ENCODE results near the gene KPNA5. TPM values are rescaled to one million over a fixed set of nuclear protein-coding genes. Genes with fewer than 3 reads are reported as not detected.

The KPNA5 gene
- total and polyA plus RNA-seq, 9 donors: 6.4 to 20.4 (median 10.4) TPM

DNA sequence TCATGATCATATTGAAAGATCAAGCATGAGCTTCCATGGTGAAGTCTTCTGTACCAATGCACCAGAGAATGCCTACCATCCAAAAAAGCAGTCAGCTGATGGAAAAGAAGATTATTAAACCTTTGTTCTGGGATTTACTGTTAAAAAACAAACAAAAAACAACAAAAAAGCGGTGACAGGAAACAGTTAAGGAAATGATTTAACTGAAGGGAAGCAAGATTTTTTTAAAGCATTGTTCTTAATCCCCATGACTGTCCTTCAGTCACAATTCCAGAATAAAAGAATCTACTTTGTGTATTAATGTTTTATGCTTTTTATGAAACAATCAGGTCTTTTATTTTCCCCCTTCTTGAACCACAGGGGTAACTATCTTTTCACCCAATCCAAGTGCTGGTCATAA, 60.6 kb downstream of the KPNA5 start:
- no peak overlapping the region for H3K27ac ChIP-seq (ENCODE audit: low read length)
- H3K4me3 ChIP-seq (ENCODE audit: low read length): no peak overlapping the region
- H3K27me3 ChIP-seq (ENCODE audit: control insufficient read depth, insufficient read depth, low read length): no peaks in the 10 kb centered on the region
- no peaks in the 10 kb centered on the region for H3K36me3 ChIP-seq (ENCODE audit: control insufficient read depth, insufficient read depth, low read length)
- H3K9me3 ChIP-seq (replicated peaks; ENCODE audit: control insufficient read depth, low read depth, low read length): peaks cover 10% of the 10 kb centered on the region
- DNase-seq: no peak
- no CpG with 5 or more reads among the region's 1 CpG for WGBS (ENCODE audit: insufficient coverage)
- H3K4me1 ChIP-seq (ENCODE audit: control insufficient read depth, insufficient read depth, low read length): no peaks in the 10 kb centered on the region

DNA sequence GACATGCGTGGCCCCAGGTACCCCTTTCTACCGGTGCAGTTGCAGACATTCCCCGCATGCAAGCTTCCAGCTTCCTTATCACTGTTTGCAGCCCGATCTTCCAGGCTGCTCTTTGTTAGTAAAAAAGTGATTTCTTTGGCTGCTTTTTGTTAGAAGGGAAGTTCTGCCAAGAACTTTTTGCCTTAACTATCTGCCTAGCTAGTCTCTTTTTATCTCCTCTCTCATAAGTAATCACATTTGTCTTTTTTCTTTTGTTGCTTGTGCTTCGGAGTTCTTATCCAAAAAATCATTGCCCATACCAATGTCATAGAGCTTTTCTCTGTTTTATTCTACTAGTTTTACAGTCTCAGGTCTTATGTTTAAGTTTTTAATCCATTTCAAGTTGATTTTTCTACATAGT, 64.2 kb downstream of the KPNA5 start:
- no CpG with 5 or more reads among the region's 5 CpGs for WGBS (ENCODE audit: insufficient coverage)
- no peak for DNase-seq
- Histone ChIP-seq H3K4me1 (ENCODE audit: control insufficient read depth, insufficient read depth, low read length) (no peaks in the 10 kb centered on the region), H3K36me3 (ENCODE audit: control insufficient read depth, insufficient read depth, low read length) (no peaks in the 10 kb centered on the region), H3K4me3 (ENCODE audit: low read length) (no peak overlapping the region), H3K27ac (ENCODE audit: low read length) (no peak overlapping the region), H3K27me3 (ENCODE audit: control insufficient read depth, insufficient read depth, low read length) (no peaks in the 10 kb centered on the region), H3K9me3 (replicated peaks; ENCODE audit: control insufficient read depth, low read depth, low read length) (peaks cover 2% of the 10 kb centered on the region)

DNA sequence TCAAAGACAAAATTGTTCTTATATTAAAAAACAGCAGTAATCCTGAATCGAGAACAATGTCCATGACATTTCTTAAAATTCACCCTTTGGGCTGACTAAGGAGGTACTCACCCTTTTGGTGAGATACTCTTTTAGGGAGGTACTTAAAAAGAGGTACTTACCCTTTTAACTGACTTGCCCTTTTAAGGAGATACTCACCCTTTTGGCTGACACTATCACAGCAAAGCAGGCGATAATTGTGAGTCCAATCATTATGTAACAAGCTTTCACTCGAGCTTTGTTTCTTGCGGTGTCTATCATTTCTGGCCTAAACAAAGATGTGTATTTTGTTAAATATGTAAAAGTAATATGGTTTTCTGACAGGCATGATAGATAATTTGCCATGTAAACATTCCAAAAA, 80.8 kb downstream of the KPNA5 start:
- DNase-seq: no peak
- peaks cover under 1% of the 10 kb centered on the region for H3K4me1 ChIP-seq (ENCODE audit: control insufficient read depth, insufficient read depth, low read length)
- peaks cover 25% of the 10 kb centered on the region for H3K27me3 ChIP-seq (ENCODE audit: control insufficient read depth, insufficient read depth, low read length)
- WGBS (ENCODE audit: insufficient coverage): no CpG with 5 or more reads among the region's 4 CpGs
- no peak overlapping the region for H3K4me3 ChIP-seq (ENCODE audit: low read length)
- no peaks in the 10 kb centered on the region for H3K36me3 ChIP-seq (ENCODE audit: control insufficient read depth, insufficient read depth, low read length)
- H3K9me3 ChIP-seq (replicated peaks; ENCODE audit: control insufficient read depth, low read depth, low read length): no peaks in the 10 kb centered on the region
- no peak overlapping the region for H3K27ac ChIP-seq (ENCODE audit: low read length)

DNA sequence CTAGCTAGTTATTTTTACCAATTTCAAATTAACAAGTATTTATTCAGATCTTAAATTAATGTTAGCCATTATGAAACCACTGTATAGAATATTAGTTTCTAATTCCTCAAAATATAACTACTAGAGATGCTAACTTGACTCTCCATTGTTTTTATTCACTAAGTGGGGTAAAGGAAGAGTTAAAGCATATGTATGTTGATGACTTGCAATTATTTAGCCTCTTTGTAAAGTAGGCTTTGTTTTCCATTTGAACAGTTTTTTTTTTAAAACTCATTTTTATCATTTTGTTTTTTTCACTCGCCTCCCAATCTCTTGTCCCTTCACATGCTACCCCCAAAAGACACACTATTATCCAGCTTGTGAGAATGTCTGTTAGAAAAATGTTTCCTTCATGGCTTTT, 81.2 kb downstream of the KPNA5 start:
- WGBS (ENCODE audit: insufficient coverage): no CpG with 5 or more reads among the region's 1 CpG
- DNase-seq: no peak
- Histone ChIP-seq H3K4me3 (ENCODE audit: low read length) (no peak overlapping the region), H3K9me3 (replicated peaks; ENCODE audit: control insufficient read depth, low read depth, low read length) (no peaks in the 10 kb centered on the region), H3K27me3 (ENCODE audit: control insufficient read depth, insufficient read depth, low read length) (peaks cover 27% of the 10 kb centered on the region), H3K36me3 (ENCODE audit: control insufficient read depth, insufficient read depth, low read length) (no peaks in the 10 kb centered on the region), H3K27ac (ENCODE audit: low read length) (no peak overlapping the region), H3K4me1 (ENCODE audit: control insufficient read depth, insufficient read depth, low read length) (peaks cover 3% of the 10 kb centered on the region)

DNA sequence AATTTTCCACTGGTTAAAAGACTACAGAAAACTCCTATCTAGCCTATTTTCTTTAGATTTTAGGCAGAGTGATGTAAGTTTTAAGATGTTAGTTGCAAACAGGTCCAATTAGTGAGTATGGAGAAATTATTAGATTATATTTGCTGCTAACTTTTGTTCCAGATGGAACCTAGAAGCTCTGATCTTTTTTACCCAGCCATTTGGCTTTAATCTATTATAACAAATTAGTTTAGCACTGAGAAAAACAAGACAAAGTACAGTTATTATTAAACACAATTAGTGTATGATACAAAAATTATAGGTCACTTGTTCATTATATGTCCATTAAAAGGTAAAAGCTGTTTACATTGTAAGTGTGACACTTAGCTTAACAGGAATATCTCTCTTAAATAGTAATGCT, 82.0 kb downstream of the KPNA5 start:
- H3K27ac ChIP-seq (ENCODE audit: low read length): no peak overlapping the region
- no peak overlapping the region for H3K4me3 ChIP-seq (ENCODE audit: low read length)
- peaks cover 3% of the 10 kb centered on the region for H3K4me1 ChIP-seq (ENCODE audit: control insufficient read depth, insufficient read depth, low read length)
- DNase-seq: no peak
- peaks cover 27% of the 10 kb centered on the region for H3K27me3 ChIP-seq (ENCODE audit: control insufficient read depth, insufficient read depth, low read length)
- H3K36me3 ChIP-seq (ENCODE audit: control insufficient read depth, insufficient read depth, low read length): no peaks in the 10 kb centered on the region
- no peaks in the 10 kb centered on the region for H3K9me3 ChIP-seq (replicated peaks; ENCODE audit: control insufficient read depth, low read depth, low read length)

DNA sequence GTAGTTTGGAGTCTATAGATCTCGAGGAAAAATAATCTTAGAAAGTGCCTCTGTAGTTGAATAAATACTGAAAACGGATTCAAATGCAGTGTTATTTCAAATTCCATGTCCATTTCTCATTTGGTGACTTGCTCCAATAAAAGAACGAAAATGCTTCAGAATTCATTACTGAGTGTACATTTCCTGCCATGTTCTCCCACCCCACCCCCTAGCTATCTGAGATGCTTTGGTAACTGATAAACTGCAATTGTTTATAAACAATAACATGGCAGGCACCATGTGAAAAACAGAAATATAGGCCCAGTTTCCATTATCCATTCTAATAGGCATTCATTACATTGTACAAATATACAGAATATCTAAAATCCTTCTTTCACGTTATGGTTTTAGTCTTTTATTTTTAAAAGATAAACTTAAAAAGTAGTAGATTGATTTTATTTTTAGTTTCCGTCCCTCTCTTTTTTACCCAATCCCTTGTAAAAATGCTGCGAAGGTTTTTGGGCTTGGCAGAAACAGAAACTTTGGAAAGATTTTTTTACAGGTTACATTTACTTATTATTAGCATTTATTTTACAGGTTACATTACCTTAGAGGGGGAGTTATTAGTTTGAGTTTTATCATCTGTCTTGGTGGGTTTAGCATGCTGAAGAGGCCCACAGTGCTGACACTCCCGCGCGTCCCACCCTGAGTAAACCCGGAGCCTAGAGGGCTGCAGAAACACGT, 83.1 kb downstream of the KPNA5 start:
- peaks cover 3% of the 10 kb centered on the region for H3K4me1 ChIP-seq (ENCODE audit: control insufficient read depth, insufficient read depth, low read length)
- no peak overlapping the region for H3K27ac ChIP-seq (ENCODE audit: low read length)
- no peaks in the 10 kb centered on the region for H3K36me3 ChIP-seq (ENCODE audit: control insufficient read depth, insufficient read depth, low read length)
- peaks cover 27% of the 10 kb centered on the region for H3K27me3 ChIP-seq (ENCODE audit: control insufficient read depth, insufficient read depth, low read length)
- no peaks in the 10 kb centered on the region for H3K9me3 ChIP-seq (replicated peaks; ENCODE audit: control insufficient read depth, low read depth, low read length)
- peak overlapping the region; percentile 52 for H3K4me3 ChIP-seq (ENCODE audit: low read length)
- DNase-seq: no peak
- 31% methylated on average over 2 of the region's 11 CpGs for WGBS (ENCODE audit: insufficient coverage)

DNA sequence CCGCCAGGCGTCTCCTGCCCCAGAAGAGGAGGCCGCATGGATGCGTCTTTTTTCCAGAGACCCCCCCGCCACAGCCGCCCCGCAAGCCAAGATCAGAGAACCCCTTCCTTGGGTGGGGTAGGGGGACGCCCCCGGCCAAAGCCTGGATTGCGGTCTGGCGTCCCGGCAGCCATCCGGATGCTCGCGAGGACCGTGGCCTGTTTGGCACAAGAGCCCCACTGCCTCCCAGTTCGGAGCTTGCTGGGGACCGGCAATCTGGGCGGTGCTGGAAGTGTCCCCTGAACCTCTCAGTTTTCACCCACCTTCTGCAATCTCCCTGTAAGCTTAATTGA, 83.6 kb downstream of the KPNA5 start:
- H3K27me3 ChIP-seq (ENCODE audit: control insufficient read depth, insufficient read depth, low read length): peaks cover 27% of the 10 kb centered on the region
- WGBS (ENCODE audit: insufficient coverage): 10% methylated on average over 12 of the region's 19 CpGs
- peak; percentile 18 for DNase-seq
- H3K27ac ChIP-seq (ENCODE audit: low read length): no peak overlapping the region
- H3K9me3 ChIP-seq (replicated peaks; ENCODE audit: control insufficient read depth, low read depth, low read length): no peaks in the 10 kb centered on the region
- H3K4me1 ChIP-seq (ENCODE audit: control insufficient read depth, insufficient read depth, low read length): peaks cover 3% of the 10 kb centered on the region
- H3K36me3 ChIP-seq (ENCODE audit: control insufficient read depth, insufficient read depth, low read length): no peaks in the 10 kb centered on the region
- peak overlapping the region; percentile 52 for H3K4me3 ChIP-seq (ENCODE audit: low read length)

DNA sequence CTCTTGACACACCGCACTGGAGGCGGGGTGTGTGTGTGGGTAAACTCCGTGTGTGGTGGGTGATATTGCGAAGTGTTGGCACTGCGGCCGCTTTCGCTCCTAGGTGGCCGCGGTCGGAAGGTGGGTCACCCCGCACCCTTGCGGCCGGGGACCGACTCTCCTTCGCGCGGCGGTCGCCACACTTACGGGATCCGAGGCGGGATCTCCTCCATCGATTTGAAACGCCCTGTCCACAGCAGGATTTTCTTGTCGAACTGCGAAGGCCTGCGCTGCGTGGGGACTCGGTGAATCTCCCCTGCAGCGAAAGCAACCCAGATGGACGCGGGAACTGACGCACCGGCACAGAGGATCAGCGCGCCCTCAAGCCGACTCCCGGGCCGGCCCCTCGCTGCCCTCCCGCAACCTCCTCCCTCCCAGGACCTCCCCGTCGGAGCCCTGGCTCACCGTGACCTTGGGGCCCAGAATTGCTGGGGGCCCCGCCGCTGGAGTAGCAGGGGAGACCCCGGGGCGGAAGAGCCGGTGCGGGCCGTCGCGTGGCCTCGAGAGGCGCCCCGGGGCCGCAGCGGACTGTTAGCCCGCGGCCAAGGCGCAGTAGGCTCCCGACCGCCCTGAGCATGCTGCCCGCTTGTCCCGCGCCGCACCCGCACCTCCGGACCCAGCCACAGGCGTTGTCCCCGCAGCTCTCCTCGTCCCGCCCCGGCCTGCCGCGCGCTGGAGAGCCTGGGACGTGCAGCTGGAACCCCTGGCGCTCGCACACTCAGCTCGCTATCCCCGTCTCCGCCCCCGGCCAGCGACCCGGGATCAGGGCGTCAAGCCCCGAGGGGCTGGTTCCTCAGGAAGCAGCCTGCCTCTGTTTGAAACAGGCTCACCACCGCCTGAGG, 84.2 kb downstream of the KPNA5 start, which contains the start of gene FAM162B:
TSS of gene FAM162B (minus strand) at position 759 of the 881 bp plus-strand sequence. CDS start at position 616, 143 bp downstream.
- under 1% methylated on average over 78 of the region's 89 CpGs for WGBS (ENCODE audit: insufficient coverage)
- peaks cover 27% of the 10 kb centered on the region for H3K27me3 ChIP-seq (ENCODE audit: control insufficient read depth, insufficient read depth, low read length)

DNA sequence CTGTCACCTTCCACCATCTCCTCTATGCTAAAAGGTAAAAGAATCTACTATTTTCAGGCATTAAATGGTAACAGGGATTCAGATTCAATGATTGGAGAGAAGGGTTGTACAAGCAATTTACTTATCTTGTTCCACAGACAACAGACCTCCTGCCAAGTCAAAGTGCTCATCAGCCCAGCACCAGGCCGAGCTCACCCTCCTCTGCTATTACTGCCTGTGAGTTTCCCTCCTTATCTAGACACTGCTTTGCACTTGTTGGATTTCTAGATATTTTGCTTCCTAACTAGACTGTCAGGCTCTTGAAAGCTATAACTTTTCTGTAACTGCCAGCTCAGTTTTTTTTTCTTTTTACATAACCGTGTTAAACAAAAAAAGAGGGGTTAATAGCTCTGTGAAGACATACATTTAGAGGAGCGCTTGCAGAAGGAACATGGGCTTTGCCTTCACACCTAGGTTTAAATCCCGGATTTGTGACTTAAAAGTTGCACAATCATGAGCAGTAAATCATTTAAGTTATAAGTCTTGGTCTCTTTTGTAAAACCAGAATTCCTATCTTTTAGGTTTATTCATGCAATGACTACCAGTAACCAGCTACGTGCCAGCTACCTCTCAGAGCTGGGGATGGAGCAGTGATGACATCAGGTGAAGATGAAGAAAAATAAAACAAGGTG, 85.6 kb downstream of the KPNA5 start:
- H3K27me3 ChIP-seq (ENCODE audit: control insufficient read depth, insufficient read depth, low read length): peaks cover 27% of the 10 kb centered on the region
- H3K4me1 ChIP-seq (ENCODE audit: control insufficient read depth, insufficient read depth, low read length): peaks cover 3% of the 10 kb centered on the region
- H3K4me3 ChIP-seq (ENCODE audit: low read length): no peak overlapping the region
- no peak for DNase-seq
- H3K27ac ChIP-seq (ENCODE audit: low read length): no peak overlapping the region
- H3K36me3 ChIP-seq (ENCODE audit: control insufficient read depth, insufficient read depth, low read length): no peaks in the 10 kb centered on the region
- H3K9me3 ChIP-seq (replicated peaks; ENCODE audit: control insufficient read depth, low read depth, low read length): no peaks in the 10 kb centered on the region
- 80% methylated on average over 1 of the region's 5 CpGs for WGBS (ENCODE audit: insufficient coverage)

More for the DNA sequence above, 84.2 kb downstream of the KPNA5 start, which contains the start of gene FAM162B:
- peak; percentile 77 for DNase-seq
- H3K27ac ChIP-seq (ENCODE audit: low read length): no peak within 1 kb of the TSS
- H3K9me3 ChIP-seq (replicated peaks; ENCODE audit: control insufficient read depth, low read depth, low read length): no peaks in the 10 kb centered on the region
- no peaks in the 10 kb centered on the region for H3K36me3 ChIP-seq (ENCODE audit: control insufficient read depth, insufficient read depth, low read length)
- peaks cover 3% of the 10 kb centered on the region for H3K4me1 ChIP-seq (ENCODE audit: control insufficient read depth, insufficient read depth, low read length)
- peak within 1 kb of the TSS; percentile 52 for H3K4me3 ChIP-seq (ENCODE audit: low read length)

DNA sequence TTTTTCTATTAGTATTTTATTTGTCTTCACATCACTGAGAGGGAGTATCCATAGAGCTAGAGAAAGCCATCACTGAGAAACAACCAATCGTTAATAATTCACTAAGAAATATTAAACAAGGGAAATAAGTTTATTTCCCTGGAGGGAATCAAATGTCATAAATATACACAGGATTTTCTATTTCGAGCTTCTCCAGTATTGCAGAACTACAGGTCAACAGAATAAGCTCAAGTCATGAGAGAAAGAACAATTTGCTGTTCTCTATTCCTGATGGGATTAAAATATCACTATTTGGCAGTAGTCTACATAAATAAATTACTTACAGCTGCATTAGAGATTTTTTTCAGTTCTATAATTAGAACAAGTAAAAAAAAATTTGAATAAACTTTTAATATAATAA, 86.7 kb downstream of the KPNA5 start:
- Histone ChIP-seq H3K9me3 (replicated peaks; ENCODE audit: control insufficient read depth, low read depth, low read length) (no peaks in the 10 kb centered on the region), H3K4me1 (ENCODE audit: control insufficient read depth, insufficient read depth, low read length) (peaks cover 3% of the 10 kb centered on the region), H3K36me3 (ENCODE audit: control insufficient read depth, insufficient read depth, low read length) (no peaks in the 10 kb centered on the region), H3K27ac (ENCODE audit: low read length) (peak overlapping the region; percentile 4), H3K4me3 (ENCODE audit: low read length) (no peak overlapping the region), H3K27me3 (ENCODE audit: control insufficient read depth, insufficient read depth, low read length) (peaks cover 27% of the 10 kb centered on the region)
- WGBS (ENCODE audit: insufficient coverage): no CpG with 5 or more reads among the region's 2 CpGs
- DNase-seq: peak; percentile 88

All from muscle of leg (tissue), 11 donors.